Endothelial cell of umbilical vein (primary cell): ENCODE measurements around the gene SNU13. TPM values are rescaled to one million over a fixed set of nuclear protein-coding genes. Genes with fewer than 3 reads are reported as not detected.

Experiments
- BruUV-seq: library from RNA; stranded (reverse); fragments of 400-500 nt; replicated peaks from 2 replicates; lab custom pipeline; 2021; lab: Mats Ljungman, UMichigan
- CTCF ChIA-PET: fragments of 300-600, 350-600 bp; sonication (Branson Sonifier 250); formaldehyde crosslinking; loops from one replicate; lab custom pipeline; 2021; ENCODE audit warnings: antibody characterized with exemption, inconsistent platforms; lab: Charles Lee
- POLR2A ChIA-PET: fragments of 300-600, 350-600 bp; sonication (Branson Sonifier 250); formaldehyde crosslinking; loops from one replicate; lab custom pipeline; 2021; ENCODE audit warnings: antibody characterized with exemption, inconsistent platforms; lab: Charles Lee
- DNase-seq: peaks from one replicate; pipeline ENCODE4 v3.0.0-alpha.2; 2011; ENCODE audit warnings: low read depth, low spot score
- FAIRE-seq: peaks from 2 replicates; lab custom pipeline; 2011; peaks lifted over from hg19 to GRCh38; lab: Jason Lieb, UNC
- H2AFZ ChIP-seq: 2 replicates; pipeline ENCODE4 v1.6.0; 2012; ENCODE audit warnings: low read depth, low read length, control low read depth, inconsistent platforms
- H3K27ac ChIP-seq: 2 replicates; pipeline ENCODE4 v1.5.1; 2011; ENCODE audit warnings: low read depth, mild to moderate bottlenecking, control low read depth, low read length, moderate library complexity; ENCODE audit not compliant: insufficient read depth
- H3K27me3 ChIP-seq, 2 experiments: 2 replicates each; pipeline versions ENCODE4 v1.6.0 to v1.6.1; 2011; ENCODE audit warnings: low read length in 2 of 2, mixed read lengths in 1 of 2; ENCODE audit not compliant: control insufficient read depth in 2 of 2, insufficient read depth in 2 of 2
- H3K36me3 ChIP-seq, 2 experiments: 2 replicates in 1 of 2; 3 replicates in 1 of 2; pipeline ENCODE4 v1.5.1; 2011; ENCODE audit warnings: low read length in 2 of 2, mild to moderate bottlenecking in 1 of 2, moderate library complexity in 1 of 2; ENCODE audit not compliant: control insufficient read depth in 2 of 2, insufficient read depth in 2 of 2; ENCODE audit errors: extremely low read depth in 1 of 2
- H3K4me1 ChIP-seq: 3 replicates; pipeline ENCODE4 v1.5.1; 2011; ENCODE audit warnings: mild to moderate bottlenecking, low read length; ENCODE audit not compliant: control insufficient read depth, insufficient read depth; ENCODE audit errors: extremely low read depth
- H3K4me2 ChIP-seq: 2 replicates; pipeline ENCODE4 v1.6.1; 2011; ENCODE audit warnings: low read length, control low read depth, mixed read lengths; ENCODE audit not compliant: insufficient read depth
- H3K4me3 ChIP-seq, 3 experiments: fragments of 200-600 bp in 1 of 3; sonication (generic), shearing (Covaris generic) in 1 of 3; replicated peaks in 1 of 3; 2 replicates each; pipeline ENCODE4 v1.5.1; 2011 to 2016; ENCODE audit warnings: control low read depth in 3 of 3, low read length in 3 of 3, mild to moderate bottlenecking in 2 of 3, inconsistent platforms in 1 of 3, low read depth in 1 of 3, moderate library complexity in 1 of 3; ENCODE audit not compliant: insufficient read depth in 1 of 3
- H3K79me2 ChIP-seq: 2 replicates; pipeline ENCODE4 v1.6.0; 2012; ENCODE audit warnings: low read length, inconsistent platforms; ENCODE audit not compliant: control insufficient read depth, insufficient read depth
- H3K9ac ChIP-seq: replicated peaks from 2 replicates; pipeline ENCODE3; 2011; ENCODE audit warnings: low read length, control low read depth; ENCODE audit not compliant: insufficient read depth; ENCODE audit errors: extremely low read depth
- H3K9me1 ChIP-seq: replicated peaks from 3 replicates; pipeline ENCODE4 v1.6.0; 2011; ENCODE audit warnings: mild to moderate bottlenecking, low read length; ENCODE audit not compliant: control insufficient read depth, insufficient read depth; ENCODE audit errors: extremely low read depth
- H3K9me3 ChIP-seq: replicated peaks from 2 replicates; pipeline ENCODE4 v1.5.1; 2012; ENCODE audit warnings: low read length, inconsistent platforms; ENCODE audit not compliant: control insufficient read depth, insufficient read depth
- H4K20me1 ChIP-seq: replicated peaks from 2 replicates; pipeline ENCODE3; 2011; ENCODE audit warnings: mild to moderate bottlenecking, low read length; ENCODE audit not compliant: control insufficient read depth, insufficient read depth; ENCODE audit errors: extremely low read depth
- CTCF ChIP-seq, 2 donors: IDR thresholded peaks; 1 replicate in 1 of 2; 2 replicates in 1 of 2; pipeline ENCODE4 v1.5.1; 2011; ENCODE audit warnings: low read length in 2 of 2, mild to moderate bottlenecking in 2 of 2, moderate library complexity in 2 of 2, control low read depth in 1 of 2, inconsistent platforms in 1 of 2, low read depth in 1 of 2; ENCODE audit not compliant: insufficient read depth in 1 of 2; ENCODE audit errors: extremely low read depth in 1 of 2
- EZH2 ChIP-seq: IDR thresholded peaks from 2 replicates; pipeline ENCODE4 v1.6.1; 2012; ENCODE audit warnings: borderline replicate concordance, low read depth, mild to moderate bottlenecking, moderate library complexity, low read length, inconsistent platforms; ENCODE audit not compliant: severe bottlenecking
- FOS ChIP-seq: IDR thresholded peaks from 2 replicates; pipeline ENCODE4 v1.6.1; 2011; ENCODE audit warnings: mild to moderate bottlenecking, low read length, moderate library complexity, borderline replicate concordance; ENCODE audit not compliant: insufficient read depth
- GATA2 ChIP-seq: IDR thresholded peaks from 2 replicates; pipeline ENCODE4 v1.7.0; 2011; ENCODE audit warnings: low read depth, mild to moderate bottlenecking, moderate library complexity, mixed read lengths, low read length; ENCODE audit not compliant: insufficient read length, insufficient read depth
- JUN ChIP-seq: IDR thresholded peaks from 2 replicates; pipeline ENCODE4 v1.6.1; 2011; ENCODE audit warnings: borderline replicate concordance, low read depth; ENCODE audit not compliant: insufficient read length, insufficient read depth
- MAX ChIP-seq: IDR thresholded peaks from 2 replicates; pipeline ENCODE4 v1.6.1; 2011; ENCODE audit not compliant: insufficient read depth, insufficient read length
- MYC ChIP-seq: IDR thresholded peaks from one replicate; pipeline ENCODE4 v1.6.1; 2011; ENCODE audit warnings: mild to moderate bottlenecking, low read depth, low read length
- POLR2A ChIP-seq: IDR thresholded peaks from 2 replicates; pipeline ENCODE4 v1.6.1; 2012; ENCODE audit warnings: low read depth, mild to moderate bottlenecking, control low read depth, low read length
- POLR2AphosphoS5 ChIP-seq: IDR thresholded peaks from 2 replicates; pipeline ENCODE4 v1.6.1; 2012; ENCODE audit warnings: low read depth, mild to moderate bottlenecking, control low read depth, low read length, moderate library complexity; ENCODE audit not compliant: insufficient read depth
- dilution Hi-C: fragments of 300-500 bp; cut with MboI; formaldehyde crosslinking; loops from one replicate; pipeline ENCODE4 v1.15.0; 2019; ENCODE audit warnings: low sequenced_read_pairs; ENCODE audit not compliant: extremely low pct_ligation_motif_present
- intact Hi-C: fragments of 100-400 bp; cut with micrococcal nuclease; formaldehyde crosslinking; loops from one replicate; pipeline ENCODE4 v1.10.0; 2022
- polyA plus RNA-seq, 4 experiments: library from polyadenylated mRNA; depleted of rRNA in 3 of 4; stranded (reverse) in 3 of 4; unstranded in 1 of 4; fragments of >200 nt; gene quantifications; 2 replicates each; pipeline versions ENCODE4 v1.2.1 to v1.2.3, GENCODE V29; 2011 to 2012; ENCODE audit warnings: missing spikeins in 1 of 4
- total RNA-seq: library from RNA; stranded (reverse); gene quantifications from 2 replicates; pipeline ENCODE4 v1.2.3, GENCODE V29; 2021

Gene SNU13
- total and polyA plus RNA-seq, 2 donors (not counting 3 experiments of a cell fraction or from before 2014, with no cell fraction given) = 138 to 194 TPM

GRCh38 chr22:41725510-41726110 lies 36.9 kb upstream of the SNU13 start:
- FAIRE-seq = no peak
- Histone ChIP-seq H3K27ac (no peak overlapping the region), H3K36me3 (no peaks in the 10 kb centered on the region), H4K20me1 (no peaks in the 10 kb centered on the region), H3K4me3 (no peak overlapping the region), H3K9me1 (no peaks in the 10 kb centered on the region), H3K9ac (no peak overlapping the region), H2AFZ (no peak overlapping the region), H3K4me1 (no peaks in the 10 kb centered on the region), H3K79me2 (no peaks in the 10 kb centered on the region), H3K27me3 (peaks cover 1 to 5% of the 10 kb centered on the region in 2 experiments), H3K4me2 (no peak overlapping the region), H3K9me3 (no peaks in the 10 kb centered on the region)
- no TSS peak for BruUV-seq
- ChIA-PET CTCF (interaction anchor here (1.1 to 2.3 kb wide), 5 partner anchors 10 to 29 kb away, joined by 3 to 18 read pairs (median 7); no protein-coding TSS in a partner anchor), POLR2A (no interaction called here)
- DNase-seq = no peak
- dilution Hi-C loops = no loop called here
- no peak for TF ChIP-seq CTCF (IDR thresholded peaks at IDR 0.05; ENCODE audit: extremely low read depth in 1 of 2, insufficient read depth in 1 of 2, low read depth in 1 of 2, low read length in 2 of 2)
- TF ChIP-seq MYC = no peak
- TF ChIP-seq POLR2A = no peak
- no peak for TF ChIP-seq POLR2AphosphoS5
- no peak for TF ChIP-seq EZH2
- TF ChIP-seq GATA2 = no peak
- TF ChIP-seq FOS = no peak
- TF ChIP-seq JUN = no peak
- TF ChIP-seq MAX = no peak
- intact Hi-C loops = no loop called here
